NCI-H2107 treated with DMSO at 0.1 percent for 48 hours (cell line): Measurements from ENCODE around the gene PPARD.

Experiments
- DNase-seq: peaks from one replicate; lab custom pipeline; 2025; ENCODE audit not compliant: unreplicated experiment; lab: John Stamatoyannopoulos, UW

Gene PPARD

DNA sequence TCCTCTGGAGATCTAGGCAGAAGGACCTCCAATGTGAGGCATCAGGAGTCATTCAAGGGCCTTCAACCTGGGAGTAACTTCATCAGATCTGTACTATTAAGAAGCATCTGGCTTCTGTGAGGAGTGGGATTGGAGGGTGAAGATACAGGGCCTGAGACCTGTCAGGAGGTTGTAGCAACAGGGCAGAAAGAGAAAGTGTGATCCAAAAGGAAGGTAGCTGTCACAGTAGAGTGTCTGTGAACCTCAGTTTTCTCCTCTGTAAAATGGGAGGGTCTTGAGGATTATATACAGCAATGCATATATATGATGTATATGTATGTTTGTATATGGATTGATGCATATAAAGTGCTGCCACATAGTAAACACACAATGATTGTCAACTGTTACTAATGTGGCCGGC lies 123.3 kb downstream of the PPARD start:
- DNase-seq = no peak

DNA sequence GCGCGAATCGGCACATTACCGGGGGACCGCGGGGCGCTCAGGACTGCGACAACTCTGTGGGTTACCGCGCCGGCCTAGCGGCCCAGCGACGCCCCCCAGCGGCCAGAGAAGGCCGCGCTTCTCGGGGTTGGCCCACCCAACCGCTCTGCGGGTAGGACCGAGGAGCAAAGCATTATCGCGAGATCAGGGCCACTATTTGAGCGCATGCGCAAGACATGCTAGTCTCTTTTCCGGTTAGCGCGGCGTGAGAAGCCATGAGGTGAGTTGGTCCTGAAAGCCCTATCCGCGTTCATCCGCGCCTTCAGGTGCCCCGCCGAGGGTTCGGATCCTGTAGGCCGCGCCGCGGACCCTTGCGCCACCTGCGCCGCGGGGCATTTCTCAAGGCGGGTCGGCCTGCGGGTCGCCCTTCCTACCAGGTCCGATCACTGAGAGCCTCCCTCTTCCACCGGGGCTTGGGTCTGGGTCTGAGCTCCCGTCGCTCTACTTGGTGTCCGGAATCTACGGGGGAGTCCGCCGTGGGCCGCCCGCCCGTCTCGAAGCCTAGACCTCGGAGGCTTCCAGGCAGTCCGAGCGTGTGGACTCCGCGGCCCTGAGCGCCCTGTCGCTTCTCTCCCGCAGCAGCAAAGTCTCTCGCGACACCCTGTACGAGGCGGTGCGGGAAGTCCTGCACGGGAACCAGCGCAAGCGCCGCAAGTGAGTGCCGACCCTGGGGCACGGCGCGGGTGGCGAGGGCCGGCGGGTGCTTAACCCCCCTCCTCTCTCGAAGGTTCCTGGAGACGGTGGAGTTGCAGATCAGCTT lies 126.0 kb downstream of the PPARD start, which contains the start of gene RPL10A:
RPL10A (plus strand) TSS at position 221 of the 799 bp plus-strand sequence; CDS start at position 255, 34 bp downstream.
- DNase-seq = peak; percentile 64

DNA sequence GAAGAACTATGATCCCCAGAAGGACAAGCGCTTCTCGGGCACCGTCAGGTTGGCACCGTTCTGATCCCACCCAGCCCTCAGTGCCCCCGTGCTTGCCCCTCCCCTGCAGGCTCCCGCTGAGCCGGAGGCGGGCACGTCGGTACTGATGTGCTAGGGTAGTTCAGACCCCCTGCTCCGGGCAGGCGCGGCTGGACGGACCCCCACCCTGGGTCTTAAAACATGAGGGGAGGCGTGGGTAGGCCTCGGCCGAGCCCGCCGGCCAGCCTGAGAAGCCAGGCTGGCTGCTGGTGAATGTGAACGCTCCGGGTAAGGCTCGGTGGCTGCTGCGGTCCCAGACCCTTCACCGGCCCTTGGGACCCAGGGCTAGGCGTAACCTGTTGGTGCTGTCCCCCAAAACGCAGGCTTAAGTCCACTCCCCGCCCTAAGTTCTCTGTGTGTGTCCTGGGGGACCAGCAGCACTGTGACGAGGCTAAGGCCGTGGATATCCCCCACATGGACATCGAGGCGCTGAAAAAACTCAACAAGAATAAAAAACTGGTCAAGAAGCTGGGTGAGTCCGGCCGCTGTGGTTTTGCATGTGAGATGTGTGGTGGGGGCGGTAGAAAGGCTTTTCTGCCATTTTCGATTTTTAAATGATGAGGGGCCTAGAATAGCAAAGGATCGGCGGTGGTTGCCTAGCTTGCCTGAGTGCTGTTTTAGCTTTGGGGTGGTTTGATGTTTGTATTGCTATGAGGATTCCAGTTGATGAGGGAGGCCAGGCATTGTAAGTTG lies 126.8 kb downstream of the PPARD start:
- DNase-seq = no peak

DNA sequence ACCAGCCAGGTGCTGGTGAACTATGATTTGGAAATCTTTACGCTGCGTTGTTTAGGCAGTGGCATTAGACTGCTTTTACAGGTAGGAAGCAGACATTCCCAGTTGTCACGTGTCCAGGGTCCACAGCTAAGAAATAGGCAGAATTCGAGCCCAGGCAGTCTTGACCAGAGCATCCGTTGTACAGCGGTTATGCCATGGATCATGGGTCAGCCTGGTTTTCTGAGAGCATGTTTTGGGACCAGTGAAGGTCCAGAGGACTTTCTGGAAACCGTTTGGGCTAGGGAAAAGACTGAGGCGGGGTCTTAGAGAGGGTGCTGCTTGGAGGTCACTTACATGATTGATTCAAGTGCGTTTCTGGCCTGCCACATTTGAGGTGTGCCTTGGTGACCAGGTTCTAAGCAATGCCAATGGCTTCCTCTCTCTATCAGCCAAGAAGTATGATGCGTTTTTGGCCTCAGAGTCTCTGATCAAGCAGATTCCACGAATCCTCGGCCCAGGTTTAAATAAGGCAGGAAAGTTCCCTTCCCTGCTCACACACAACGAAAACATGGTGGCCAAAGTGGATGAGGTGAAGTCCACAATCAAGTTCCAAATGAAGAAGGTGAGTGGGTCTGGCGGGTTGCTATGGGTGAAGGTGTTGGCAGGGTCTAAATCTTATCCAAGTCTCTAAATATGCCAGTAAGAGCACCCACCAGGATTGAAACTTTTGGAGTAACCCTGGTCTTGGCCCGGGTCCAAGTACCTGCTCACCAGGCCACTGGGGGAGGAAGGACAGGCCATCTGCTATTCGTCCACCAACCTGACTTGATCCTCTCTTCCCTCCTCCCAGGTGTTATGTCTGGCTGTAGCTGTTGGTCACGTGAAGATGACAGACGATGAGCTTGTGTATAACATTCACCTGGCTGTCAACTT lies 127.6 kb downstream of the PPARD start:
- DNase-seq = no peak

DNA sequence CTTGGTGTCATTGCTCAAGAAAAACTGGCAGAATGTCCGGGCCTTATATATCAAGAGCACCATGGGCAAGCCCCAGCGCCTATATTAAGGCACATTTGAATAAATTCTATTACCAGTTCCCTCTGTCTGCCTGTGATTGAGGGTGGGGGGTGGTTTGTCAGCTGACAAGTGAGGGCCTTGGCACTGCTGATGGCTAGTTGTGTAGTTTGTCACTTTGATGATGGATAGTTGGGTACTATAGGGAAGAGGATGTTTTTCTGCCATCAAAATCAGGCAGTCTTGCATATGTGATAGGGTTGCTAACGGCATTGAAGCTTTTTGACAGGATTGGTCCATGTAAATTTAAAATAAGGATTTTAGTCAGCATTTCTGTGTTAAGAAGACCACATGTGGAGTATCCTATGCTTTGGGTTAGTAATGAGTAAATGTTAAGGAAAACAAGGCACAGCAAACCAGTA lies 128.3 kb downstream of the PPARD start:
- no peak for DNase-seq

DNA sequence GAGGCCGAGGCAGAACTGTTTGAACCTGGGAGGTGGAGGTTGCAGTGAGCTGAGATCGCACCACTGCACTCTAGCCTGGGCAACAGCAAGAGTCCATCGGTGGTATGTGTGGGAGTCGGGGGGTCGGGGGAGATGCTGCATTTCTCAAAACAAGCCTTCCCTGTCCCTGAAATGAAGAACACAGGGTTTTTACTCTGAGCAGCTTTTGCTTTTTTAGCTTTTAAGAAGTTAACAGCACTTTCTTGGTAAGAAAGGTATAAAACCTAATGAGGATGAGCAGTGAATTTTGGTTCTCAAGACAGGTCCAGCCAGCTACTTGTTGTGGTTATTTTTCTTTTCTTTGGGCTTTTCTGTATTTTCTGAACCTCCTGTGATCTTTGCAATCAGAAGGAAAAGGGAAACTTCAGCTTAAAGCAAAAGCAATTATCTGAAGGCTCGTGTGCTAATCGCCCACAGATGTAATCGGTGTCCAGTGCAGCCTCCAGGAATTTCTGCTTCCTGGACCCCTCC lies 129.5 kb downstream of the PPARD start:
- no peak for DNase-seq

DNA sequence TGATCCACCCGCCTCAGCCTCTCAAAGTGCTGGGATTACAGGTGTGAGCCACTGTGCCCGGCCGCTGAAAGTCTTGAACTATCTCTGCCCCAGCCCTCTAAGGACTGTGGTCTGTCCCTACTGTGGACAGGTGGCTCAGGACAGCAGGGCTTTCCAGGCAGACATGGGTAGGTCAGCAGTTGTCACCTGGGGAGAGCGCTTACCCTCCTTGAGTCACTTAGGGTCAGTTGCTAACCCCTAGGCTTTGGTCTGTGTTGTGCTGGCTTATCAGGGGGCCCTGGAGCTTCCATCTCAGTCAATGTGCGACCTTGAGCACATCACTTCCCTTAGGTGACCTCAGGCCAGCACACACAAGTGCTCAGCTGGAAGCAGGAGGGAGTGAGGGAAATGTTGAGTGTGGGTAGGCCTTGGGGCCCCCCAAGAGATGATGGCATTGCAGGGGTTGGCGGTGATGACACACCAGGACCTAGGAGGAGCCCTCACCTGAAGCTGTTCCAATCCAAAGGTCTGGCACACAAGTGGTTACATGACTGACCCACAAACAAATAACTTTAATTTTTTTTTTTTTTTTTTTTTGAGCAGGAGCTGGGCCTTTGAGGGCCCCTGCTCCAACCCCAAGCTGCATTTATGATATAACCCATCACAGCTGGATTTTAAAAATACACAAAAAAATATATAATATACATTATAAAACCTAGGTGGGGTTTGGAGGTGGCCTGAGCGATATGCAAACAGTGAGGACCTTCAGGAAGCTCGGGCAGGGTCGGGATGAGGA lies 130.9 kb downstream of the PPARD start:
- no peak for DNase-seq

DNA sequence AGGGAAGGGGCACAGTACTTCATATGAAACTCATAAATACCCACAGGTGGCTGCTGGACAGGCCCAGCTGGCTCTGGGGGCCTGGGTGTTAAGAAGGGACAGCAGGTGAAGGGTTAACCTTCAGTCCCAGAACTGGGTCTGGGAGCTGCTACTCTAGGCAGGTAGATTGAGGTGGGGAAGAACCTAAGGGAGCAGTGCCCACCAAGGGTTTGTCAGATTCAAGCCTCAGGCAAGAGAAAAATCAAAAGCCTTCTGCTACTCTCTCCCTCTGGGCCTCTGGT lies 131.4 kb downstream of the PPARD start:
- no peak for DNase-seq

DNA sequence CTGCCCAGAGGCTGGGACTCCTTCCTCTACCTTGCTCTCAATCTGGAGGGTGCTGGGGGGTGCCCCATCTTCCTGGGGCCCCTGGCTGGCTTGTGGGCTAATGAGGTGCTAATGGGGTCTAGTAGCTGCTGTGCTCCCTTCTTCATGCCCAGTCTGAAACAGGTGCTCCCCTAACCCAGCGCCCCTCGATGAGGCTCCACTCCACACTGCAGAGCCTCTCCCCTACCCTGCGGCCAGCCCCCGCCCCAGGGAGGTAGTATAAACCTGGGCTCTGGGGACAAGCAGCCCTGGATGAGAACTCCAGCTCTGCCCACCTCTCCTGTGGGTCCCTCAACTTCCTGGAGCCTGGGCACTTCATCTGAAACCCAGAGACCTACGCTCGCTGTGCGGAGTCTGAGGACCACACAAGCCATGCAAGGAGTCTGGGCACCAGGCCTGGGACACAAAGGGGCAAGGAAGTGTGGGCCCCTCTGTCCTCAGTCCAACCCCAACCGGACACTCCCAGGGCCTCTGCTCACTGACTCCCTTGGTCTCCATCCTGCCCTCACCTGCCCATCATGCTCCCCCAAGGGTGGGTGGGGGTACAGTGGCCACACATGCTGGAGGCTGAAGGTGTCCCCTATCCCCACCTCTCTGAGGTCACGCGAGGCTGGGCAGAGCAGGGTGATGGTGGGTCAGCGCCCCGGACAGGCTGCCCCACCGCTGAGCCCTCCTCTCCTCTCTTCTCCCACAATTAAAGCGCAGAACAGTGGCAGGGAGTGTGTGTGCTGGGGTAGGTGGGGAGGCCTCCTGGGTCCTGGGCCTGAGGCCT lies 132.0 kb downstream of the PPARD start:
- DNase-seq = no peak

DNA sequence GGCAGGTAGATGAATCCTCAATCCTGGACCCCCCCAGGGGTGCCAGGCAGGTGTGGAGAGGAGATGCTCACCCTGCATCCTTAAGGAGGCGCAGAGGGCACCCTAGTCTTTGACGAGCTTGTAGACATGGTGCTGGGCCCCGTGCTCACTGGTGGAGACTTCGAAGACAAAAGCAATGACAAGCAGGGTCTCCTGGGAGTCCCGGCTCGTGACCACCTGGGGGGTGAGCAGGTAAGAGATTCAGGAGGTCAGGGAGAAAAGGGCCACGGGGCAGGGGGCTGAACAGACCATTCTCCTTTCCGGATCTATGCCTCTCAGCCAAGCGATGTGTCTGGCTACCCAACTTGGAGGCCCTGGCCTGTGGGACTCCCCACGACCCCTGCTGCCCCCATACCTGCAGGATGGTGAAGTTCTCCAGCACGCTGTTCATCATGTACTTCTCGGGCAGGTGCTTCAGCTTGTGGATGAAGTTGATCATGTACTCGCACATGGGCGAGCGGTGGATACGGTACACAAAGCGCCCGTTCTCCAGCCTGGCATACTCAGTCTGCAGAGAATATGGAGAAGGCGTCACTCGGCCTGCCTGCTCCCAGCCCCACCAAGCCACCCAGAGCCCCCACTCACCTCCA lies 132.7 kb downstream of the PPARD start:
- no peak for DNase-seq

DNA sequence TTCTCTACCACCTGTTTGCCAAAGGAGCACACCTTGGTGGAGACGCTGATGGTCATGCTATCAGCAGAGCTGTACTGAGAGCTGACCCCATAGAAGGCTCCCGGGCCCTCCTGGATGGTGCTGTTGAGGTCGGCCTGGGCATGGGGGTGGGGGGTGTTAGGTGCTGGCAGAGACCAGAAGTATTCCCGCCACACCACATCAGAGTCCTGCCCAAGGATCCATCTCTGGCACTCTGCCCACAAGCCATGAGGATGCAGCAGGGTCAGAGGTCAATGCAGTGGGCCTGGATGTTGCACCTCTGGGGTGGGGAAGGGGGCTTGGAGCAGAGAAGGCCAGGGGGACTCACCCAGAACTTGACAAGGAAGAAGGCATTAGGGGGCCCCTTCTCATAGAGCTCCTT lies 133.2 kb downstream of the PPARD start:
- no peak for DNase-seq

DNA sequence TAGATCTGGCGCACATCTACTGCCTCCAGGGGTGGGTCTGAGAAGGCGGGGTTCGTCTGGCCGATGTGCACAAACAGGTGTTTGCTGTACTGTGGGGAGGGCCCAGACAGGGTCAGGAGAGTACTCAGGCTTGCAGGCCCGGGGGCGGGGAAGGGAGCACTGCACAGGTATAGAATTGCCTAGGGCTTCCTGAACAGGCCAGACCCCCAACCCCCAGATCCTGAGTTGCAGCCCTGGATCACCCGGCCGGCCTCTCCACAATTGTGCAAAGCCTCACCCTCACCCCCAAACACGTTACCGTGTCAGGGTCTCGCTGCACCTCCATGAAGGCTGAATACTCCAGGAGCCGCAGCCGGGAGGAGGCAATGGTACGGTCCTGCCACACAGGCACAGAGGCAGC lies 133.6 kb downstream of the PPARD start:
- DNase-seq = no peak

DNA sequence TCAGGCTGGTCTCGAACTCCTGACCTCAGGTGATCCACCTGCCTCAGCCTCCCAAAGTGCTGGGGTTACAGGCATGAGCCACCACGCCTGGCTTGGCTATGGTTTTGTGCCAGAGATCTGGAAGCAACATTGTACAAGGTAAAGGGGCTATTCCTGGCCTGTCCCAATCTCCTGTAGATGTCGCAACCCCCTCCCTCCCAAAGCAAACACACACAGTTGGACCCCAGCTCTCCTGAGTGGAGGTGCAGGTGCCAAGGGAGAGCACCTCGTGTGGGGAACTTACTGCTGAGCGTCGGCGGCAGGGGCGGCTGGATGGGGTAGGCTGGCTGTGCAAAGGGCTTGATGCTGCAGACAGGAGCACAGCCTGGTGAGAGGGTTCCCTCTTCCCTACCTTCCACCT lies 134.7 kb downstream of the PPARD start:
- DNase-seq = no peak
